GM12878 (cell line): ENCODE measurements around the gene S1PR3. TPM values are rescaled to one million over a fixed set of nuclear protein-coding genes. Genes with fewer than 3 reads are reported as not detected.

ENCODE experiments used
- ATAC-seq: fragments of 200-7000 bp; cut with Tn5 transposase; 3 replicates; pipeline ENCODE4 v1.9.1; 2020; ENCODE audit warnings: mild to moderate bottlenecking, moderate library complexity
- BruUV-seq: library from RNA; stranded (reverse); fragments of 400-500 nt; replicated peaks from 2 replicates; lab custom pipeline; 2021; lab: Mats Ljungman, UMichigan
- CTCF ChIA-PET: fragments of 300-600 bp; sonication (Branson Sonifier 250); formaldehyde crosslinking; extraction: SDS; loops from one replicate; lab custom pipeline; 2021; ENCODE audit warnings: inconsistent platforms; lab: Yijun Ruan, JAX
- POLR2A ChIA-PET: fragments of 350-600 bp; formaldehyde crosslinking; extraction: SDS; loops from one replicate; lab custom pipeline; 2021; ENCODE audit warnings: inconsistent platforms; lab: Charles Lee
- RAD21 ChIA-PET: fragments of 300-600 bp; sonication (Branson Sonifier 250); formaldehyde crosslinking; loops from one replicate; lab custom pipeline; 2023; ENCODE audit warnings: antibody characterized with exemption; ENCODE audit not compliant: unreplicated experiment; lab: Charles Lee
- SMC1A ChIA-PET: fragments of 300-600 bp; sonication (Branson Sonifier 250); formaldehyde crosslinking; loops from one replicate; lab custom pipeline; 2023; ENCODE audit not compliant: unreplicated experiment, uncharacterized antibody; lab: Charles Lee
- DNase-seq: peaks from one replicate; pipeline ENCODE4 v3.0.0-alpha.2; 2011; ENCODE audit warnings: low read depth, low spot score
- FAIRE-seq: peaks from 3 replicates; lab custom pipeline; 2011; peaks lifted over from hg19 to GRCh38; lab: Jason Lieb, UNC
- H2AFZ ChIP-seq: 2 replicates; pipeline ENCODE4 v1.6.0; 2011; ENCODE audit warnings: low read depth, low read length, control low read depth; ENCODE audit not compliant: control insufficient read depth
- H3K27ac ChIP-seq: 2 replicates; pipeline ENCODE4 v1.5.1; 2011; ENCODE audit warnings: control low read depth; ENCODE audit not compliant: control insufficient read depth, insufficient read depth
- H3K27me3 ChIP-seq, 2 experiments: replicated peaks in 1 of 2; 2 replicates each; pipeline versions ENCODE4 v1.6.0 to v1.6.1; 2011; ENCODE audit warnings: low read length in 1 of 2; ENCODE audit not compliant: control insufficient read depth in 2 of 2, insufficient read depth in 2 of 2
- H3K36me3 ChIP-seq, 2 experiments: 2 replicates each; pipeline ENCODE4 v1.5.1; 2011; ENCODE audit warnings: low read length in 1 of 2; ENCODE audit not compliant: control insufficient read depth in 2 of 2, insufficient read depth in 2 of 2
- H3K4me1 ChIP-seq: 2 replicates; pipeline ENCODE4 v1.6.1; 2011; ENCODE audit warnings: mild to moderate bottlenecking, low read length, moderate library complexity, mixed read lengths; ENCODE audit not compliant: control insufficient read depth, insufficient read depth
- H3K4me2 ChIP-seq: 2 replicates; pipeline ENCODE4 v1.6.0; 2011; ENCODE audit warnings: control low read depth; ENCODE audit not compliant: control insufficient read depth, insufficient read depth
- H3K4me3 ChIP-seq: fragments of 200-600 bp; sonication (generic); 2 replicates; pipeline ENCODE4 v1.5.1; 2016
- H3K79me2 ChIP-seq: 2 replicates; pipeline ENCODE4 v1.6.0; 2011; ENCODE audit warnings: low read length; ENCODE audit not compliant: control insufficient read depth, insufficient read depth
- H3K9ac ChIP-seq: 2 replicates; pipeline ENCODE4 v1.8.0; 2011; ENCODE audit warnings: low read length, control low read depth, mixed read lengths; ENCODE audit not compliant: control insufficient read depth, insufficient read depth
- H3K9me3 ChIP-seq: replicated peaks from 3 replicates; pipeline ENCODE4 v1.5.1; 2011; ENCODE audit warnings: mild to moderate bottlenecking, low read length; ENCODE audit not compliant: control insufficient read depth, insufficient read depth
- H4K20me1 ChIP-seq: 2 replicates; pipeline ENCODE4 v1.6.0; 2011; ENCODE audit not compliant: control insufficient read depth, insufficient read depth
- BCL3 ChIP-seq: IDR thresholded peaks from 2 replicates; pipeline ENCODE4 v1.6.1; 2011; ENCODE audit warnings: borderline replicate concordance, low read depth, mild to moderate bottlenecking, moderate library complexity, low read length; ENCODE audit not compliant: insufficient read depth, poor library complexity, severe bottlenecking
- DPF2 ChIP-seq: fragments of 450-650 bp; IDR thresholded peaks from 2 replicates; pipeline ENCODE4 v1.6.1; 2017; ENCODE audit warnings: mild to moderate bottlenecking
- EZH2 ChIP-seq: IDR thresholded peaks from 2 replicates; pipeline ENCODE4 v1.6.1; 2012; ENCODE audit warnings: low read depth, mild to moderate bottlenecking, control low read depth, inconsistent platforms, low read length, borderline replicate concordance; ENCODE audit not compliant: control insufficient read depth
- GABPA ChIP-seq: IDR thresholded peaks from 2 replicates; pipeline ENCODE4 v1.6.1; 2014; ENCODE audit warnings: antibody characterized with exemption, low read depth, mild to moderate bottlenecking, inconsistent platforms
- GATAD2B ChIP-seq: fragments of 450-650 bp; conservative IDR thresholded peaks from 2 replicates; pipeline ENCODE4 v1.6.1; 2017; ENCODE audit warnings: low read depth, mild to moderate bottlenecking, moderate library complexity
- MEF2B ChIP-seq: fragments of 450-650 bp; IDR thresholded peaks from 2 replicates; pipeline ENCODE4 v1.6.1; 2018; ENCODE audit warnings: mild to moderate bottlenecking, moderate library complexity; ENCODE audit not compliant: partially characterized antibody, poor library complexity, severe bottlenecking
- MYB ChIP-seq: fragments of 150-350 bp; IDR thresholded peaks from 2 replicates; pipeline ENCODE4 v1.6.1; 2014; ENCODE audit warnings: mild to moderate bottlenecking, low read depth, low read length, borderline replicate concordance
- NKRF ChIP-seq: fragments of 450-650 bp; conservative IDR thresholded peaks from 2 replicates; pipeline ENCODE4 v1.6.1; 2017; ENCODE audit warnings: mild to moderate bottlenecking, moderate library complexity
- PKNOX1 ChIP-seq: fragments of 450-650 bp; IDR thresholded peaks from 2 replicates; pipeline ENCODE4 v1.6.1; 2016; ENCODE audit warnings: mild to moderate bottlenecking
- POLR2A ChIP-seq: IDR thresholded peaks from 2 replicates; pipeline ENCODE4 v1.6.1; 2011; ENCODE audit warnings: low read depth, mild to moderate bottlenecking, low read length
- REST ChIP-seq: IDR thresholded peaks from 2 replicates; pipeline ENCODE4 v1.6.1; 2012; ENCODE audit warnings: mild to moderate bottlenecking, low read depth, low read length
- SIX5 ChIP-seq: IDR thresholded peaks from 2 replicates; pipeline ENCODE4 v1.6.1; 2011; ENCODE audit warnings: mild to moderate bottlenecking, low read depth, low read length, moderate library complexity; ENCODE audit not compliant: severe bottlenecking
- SMC3 ChIP-seq: IDR thresholded peaks from 2 replicates; pipeline ENCODE4 v1.6.1; 2011; ENCODE audit warnings: low read length, improper control_type of control experiment, borderline replicate concordance
- WRNIP1 ChIP-seq: IDR thresholded peaks from 2 replicates; pipeline ENCODE4 v1.6.1; 2011; ENCODE audit warnings: low read depth, low read length, improper control_type of control experiment, borderline replicate concordance
- YY1 ChIP-seq: IDR thresholded peaks from 2 replicates; pipeline ENCODE4 v1.6.1; 2011; ENCODE audit warnings: low read depth, mild to moderate bottlenecking, low read length
- ZNF24 ChIP-seq: fragments of 450-650 bp; IDR thresholded peaks from 2 replicates; pipeline ENCODE4 v1.6.1; 2017; ENCODE audit warnings: antibody characterized with exemption, mild to moderate bottlenecking
- WGBS: methylation state at CpG from one replicate; pipeline ENCODE4 v1.1.6; 2016; ENCODE audit warnings: low lambda C conversion rate; ENCODE audit not compliant: insufficient replicate concordance, insufficient coverage; ENCODE audit errors: missing lambda C conversion rate; 5-methylcytosine and 5-hydroxymethylcytosine counted together
- in situ Hi-C: fragments of 300-500 bp; cut with MboI; formaldehyde crosslinking; loops from 9 replicates; pipeline ENCODE4 v1.14.3; 2018; ENCODE audit warnings: mixed read lengths
- intact Hi-C: fragments of 100-400 bp; cut with micrococcal nuclease; formaldehyde crosslinking; loops from one replicate; pipeline ENCODE4 v1.14.2; 2022; ENCODE audit not compliant: unreplicated experiment
- polyA plus RNA-seq, 11 experiments: library from polyadenylated mRNA; depleted of rRNA in 4 of 11; unstranded in 6 of 11; stranded (reverse) in 5 of 11; fragments of >200 nt; fragmentation: Nextera tagmentation in 4 of 11; fragmentation: Illumina TruSeq in 1 of 11; extraction: Ambion mirVana in 4 of 11; extraction: Trizol in 1 of 11; gene quantifications; 1 replicate in 1 of 11; 2 replicates in 10 of 11; pipeline versions ENCODE4 v1.2.1 to v1.2.3, GENCODE V29; 2011 to 2016; ENCODE audit warnings: inconsistent platforms in 2 of 11, missing spikeins in 2 of 11, low read depth in 1 of 11
- total RNA-seq, 4 experiments: library from RNA; depleted of rRNA in 3 of 4; stranded (reverse); fragments of >200 nt in 3 of 4; fragmentation: Illumina TruSeq in 1 of 4; extraction: Trizol in 1 of 4; gene quantifications; 2 replicates each; pipeline versions ENCODE4 v1.2.1 to v1.2.3, GENCODE V29; 2013 to 2021

The S1PR3 gene
- total and polyA plus RNA-seq, 10 of the 15 experiments (the other 5 are each of a cell fraction or from before 2014, with no cell fraction given) = 0.01 to 0.18 (median 0.01) TPM; not detected in 7

- H3K4me1 ChIP-seq = no peaks in the 10 kb centered on the region; the same call in 1 of the 2 replicates
- no peak overlapping the region for H3K27ac ChIP-seq
- 9% methylated on average over 2 of the region's 2 CpGs for WGBS
- ATAC-seq (no peak), DNase-seq (no peak), FAIRE-seq (no peak)
- POLR2A ChIA-PET = no interaction called here
- no peak overlapping the region for H3K4me2 ChIP-seq
- H3K27me3 ChIP-seq = peaks cover 0 to 3% of the 10 kb centered on the region in 2 experiments; a peak in 3 of 4 replicates
- H3K9me3 ChIP-seq = no peaks in the 10 kb centered on the region
- intact Hi-C loops (loop anchor here (10.0 kb wide), 1 partner anchor 1039 kb away; a partner anchor contains a TSS), in situ Hi-C loops (no loop called here)
- no peaks in the 10 kb centered on the region for H3K79me2 ChIP-seq
- H2AFZ ChIP-seq = no peak overlapping the region
- SMC1A ChIA-PET = interaction anchor here (0.6 kb wide), 1 partner anchor 517 kb away, joined by 3 read pairs; no protein-coding TSS in a partner anchor
- CTCF ChIA-PET = interaction anchor here (0.7 kb wide), 1 partner anchor 13 kb away, joined by 3 read pairs; no protein-coding TSS in a partner anchor
- BruUV-seq = no TSS peak
- H3K9ac ChIP-seq = no peak overlapping the region
- RAD21 ChIA-PET = no interaction called here
- TF ChIP-seq REST = no peak
- no peak for TF ChIP-seq POLR2A
- no peak for TF ChIP-seq GABPA
- no peak for TF ChIP-seq GATAD2B
- TF ChIP-seq EZH2 = no peak
- TF ChIP-seq NKRF = no peak
- TF ChIP-seq MEF2B = no peak
- no peak for TF ChIP-seq BCL3
- no peak for TF ChIP-seq WRNIP1
- TF ChIP-seq YY1 = no peak
- no peak for TF ChIP-seq SIX5
- TF ChIP-seq SMC3 = no peak
- TF ChIP-seq ZNF24 = no peak
- no peak for TF ChIP-seq PKNOX1
- TF ChIP-seq DPF2 = no peak
- no peak for TF ChIP-seq MYB
- no peak overlapping the region for H3K4me3 ChIP-seq
- H4K20me1 ChIP-seq = no peaks in the 10 kb centered on the region
- H3K36me3 ChIP-seq = no peaks in the 10 kb centered on the region
These were observed 2.1 kb downstream of the S1PR3 start for GRCh38 chr9:88993327-88993726.
